GM23248 (cell line): ENCODE results near the gene BET1.

Experiments
- EZH2 ChIP-seq: fragments of 200-600 bp; sonication (generic); IDR thresholded peaks from 2 replicates; pipeline ENCODE4 v1.6.1; 2018; ENCODE audit warnings: antibody characterized with exemption, mild to moderate bottlenecking; ENCODE audit not compliant: insufficient read depth, poor library complexity, severe bottlenecking
- EZH2phosphoT487 ChIP-seq: fragments of 200-600 bp; sonication (generic); IDR thresholded peaks from 2 replicates; pipeline ENCODE4 v1.6.1; 2018; ENCODE audit warnings: antibody characterized with exemption, moderate library complexity, mild to moderate bottlenecking, low read depth; ENCODE audit not compliant: insufficient read depth

- TF ChIP-seq EZH2: no peak
- no peak for TF ChIP-seq EZH2phosphoT487
Measured at GRCh38 chr7:94008537-94008936, 4.4 kb upstream of the BET1 start.
